ENCODE measurements around the gene ZBTB2.

The ZBTB2 gene, protein sequence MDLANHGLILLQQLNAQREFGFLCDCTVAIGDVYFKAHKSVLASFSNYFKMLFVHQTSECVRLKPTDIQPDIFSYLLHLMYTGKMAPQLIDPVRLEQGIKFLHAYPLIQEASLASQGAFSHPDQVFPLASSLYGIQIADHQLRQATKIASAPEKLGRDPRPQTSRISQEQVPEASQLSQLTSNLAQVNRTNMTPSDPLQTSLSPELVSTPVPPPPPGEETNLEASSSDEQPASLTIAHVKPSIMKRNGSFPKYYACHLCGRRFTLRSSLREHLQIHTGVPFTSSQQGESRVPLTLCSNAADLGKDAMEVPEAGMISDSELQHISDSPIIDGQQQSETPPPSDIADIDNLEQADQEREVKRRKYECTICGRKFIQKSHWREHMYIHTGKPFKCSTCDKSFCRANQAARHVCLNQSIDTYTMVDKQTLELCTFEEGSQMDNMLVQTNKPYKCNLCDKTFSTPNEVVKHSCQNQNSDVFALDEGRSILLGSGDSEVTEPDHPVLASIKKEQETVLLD

DNA sequence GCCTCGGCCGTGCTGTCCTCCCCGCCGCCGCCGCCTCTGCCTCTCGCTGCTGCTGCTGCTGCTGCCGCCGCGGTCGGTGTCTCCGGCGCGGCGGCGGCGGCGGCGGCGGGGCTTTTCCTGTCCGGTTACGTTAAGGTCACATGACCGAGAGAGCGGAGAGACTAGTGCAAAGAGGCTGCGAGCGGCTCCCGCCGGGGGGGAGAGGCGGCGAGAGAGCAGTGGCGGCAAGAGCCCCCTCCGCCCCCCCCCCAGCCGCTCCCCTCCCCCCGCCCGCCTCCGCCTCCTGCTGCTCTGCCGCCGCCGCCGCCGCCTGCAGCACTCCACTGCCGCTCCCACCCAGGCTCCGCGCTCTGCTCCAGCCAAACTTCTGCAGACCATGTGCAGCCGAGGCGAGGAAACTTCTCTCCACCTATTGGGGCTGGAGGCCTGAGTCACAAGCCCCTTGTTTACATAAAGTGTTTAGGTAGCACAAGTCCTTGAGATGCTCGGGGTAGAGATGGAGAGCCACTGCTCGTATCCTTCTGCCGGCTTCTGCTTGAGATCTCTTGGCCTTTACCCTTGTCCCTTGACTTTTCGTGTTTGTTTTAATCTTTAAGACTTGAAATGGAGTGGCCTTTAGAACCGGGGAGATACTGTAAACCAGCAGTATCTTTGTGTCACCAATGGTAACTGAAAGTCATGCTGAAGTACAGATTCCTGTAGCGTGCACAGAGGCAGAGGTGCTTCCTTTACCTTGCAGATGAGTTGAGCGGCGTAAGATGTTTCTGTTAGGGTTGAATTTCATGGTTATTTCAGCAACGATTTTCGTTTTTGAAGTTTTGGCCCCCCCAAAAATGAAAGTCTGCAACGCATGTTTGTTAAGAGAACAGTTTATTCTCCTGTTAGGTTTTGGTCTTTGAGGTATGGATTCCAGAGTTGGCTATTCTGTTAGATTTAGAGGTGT is at the start of gene ZBTB2:
TSS of gene ZBTB2 (minus strand) at position 89 of the 943 bp plus-strand sequence. CDS start 17,922 bp downstream, outside the sequence.
- peak; percentile 87 for DNase-seq

DNA sequence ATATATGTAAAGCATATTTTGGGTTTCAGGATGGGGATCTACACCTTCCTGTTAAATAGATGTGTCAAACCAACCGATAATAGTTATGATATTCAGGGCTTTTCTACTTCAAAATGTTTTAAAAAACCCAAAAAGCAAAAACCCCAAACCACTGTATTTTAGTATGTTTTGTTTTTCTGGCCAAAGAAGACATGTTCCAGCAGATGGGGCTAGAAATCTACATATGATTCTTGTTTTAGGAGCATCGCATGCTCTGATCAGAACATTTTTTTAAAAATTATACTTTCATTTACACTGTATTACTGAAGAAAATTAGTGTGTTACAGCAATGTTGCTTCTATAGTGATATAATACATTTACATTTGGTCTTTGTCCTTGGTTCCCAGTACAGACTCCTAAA is 49.6 kb upstream of the ZBTB2 start:
- DNase-seq: no peak

DNA sequence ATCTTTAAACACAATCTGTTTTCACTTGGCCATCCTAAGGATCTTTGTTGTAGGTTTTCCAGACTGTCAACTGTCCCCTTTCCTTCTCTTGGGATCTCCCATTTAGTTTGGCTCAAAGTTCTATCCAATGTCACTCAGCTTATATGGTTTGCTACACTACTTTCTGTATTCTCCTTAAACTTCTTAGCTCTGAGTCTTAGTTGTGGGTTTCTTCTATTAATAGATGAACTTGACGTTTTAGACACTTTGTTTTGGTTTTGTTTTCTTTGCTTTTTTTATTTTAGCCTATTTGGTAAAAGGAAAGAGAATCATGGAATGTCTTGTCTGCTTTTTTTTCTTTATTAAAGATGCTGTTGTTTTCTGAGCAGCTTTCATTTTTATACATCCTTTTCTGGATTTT is 49.1 kb upstream of the ZBTB2 start:
- no peak for DNase-seq

DNA sequence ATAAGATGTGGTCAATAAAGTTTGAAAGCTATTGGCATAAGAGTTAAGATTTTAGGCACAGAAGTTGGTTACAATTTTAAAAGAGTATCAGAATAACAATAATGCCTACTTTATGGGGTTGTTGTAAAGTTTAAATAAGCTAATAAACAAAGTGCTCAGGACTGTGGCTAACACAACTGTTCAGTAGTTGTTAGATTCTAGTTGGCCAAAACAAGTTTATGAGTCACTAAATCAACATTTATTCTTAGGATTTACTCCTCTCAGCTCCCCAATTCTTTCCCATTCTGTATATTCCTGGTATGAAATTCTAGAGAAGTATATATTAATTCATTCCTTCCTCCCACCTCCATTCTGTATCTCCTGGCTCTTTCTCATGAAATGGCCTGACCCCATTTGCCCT is 46.0 kb upstream of the ZBTB2 start:
- no peak for DNase-seq

DNA sequence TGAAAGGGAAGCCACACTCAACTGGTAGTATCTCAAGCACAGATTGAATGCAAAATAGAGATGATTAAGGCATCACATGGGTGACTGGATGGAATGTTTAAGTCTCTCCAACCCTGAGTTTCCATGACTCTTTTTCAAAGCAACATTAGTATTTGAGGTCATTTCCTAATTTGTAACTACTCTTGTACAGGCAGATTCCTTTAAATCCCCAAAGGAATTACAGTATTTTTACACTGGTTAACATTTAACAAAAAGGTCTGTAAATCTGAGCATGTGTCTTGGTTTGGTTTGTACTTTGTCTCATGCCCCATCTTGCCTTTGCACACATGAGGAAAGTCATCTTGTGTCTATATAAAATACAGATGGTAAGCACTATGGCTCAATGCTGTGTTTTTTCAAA is 45.4 kb upstream of the ZBTB2 start:
- DNase-seq: no peak

DNA sequence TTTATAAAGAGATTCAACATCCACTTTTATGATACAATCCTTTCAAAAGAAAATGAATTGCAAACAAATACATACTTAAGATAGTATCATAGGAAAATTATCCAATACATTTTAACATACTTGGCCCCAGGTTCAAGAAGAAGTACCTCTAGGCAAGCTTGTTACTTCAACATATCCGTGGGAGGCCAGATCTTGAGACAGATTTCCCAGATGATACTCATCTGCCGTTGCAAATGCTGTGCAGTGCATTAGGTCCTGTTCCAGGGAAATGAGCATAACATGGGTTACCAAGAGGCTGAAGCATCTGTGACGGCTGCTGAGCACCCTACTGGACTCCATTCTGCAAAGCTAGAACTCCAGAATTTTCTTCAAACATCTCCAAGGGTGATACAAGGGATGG is 44.9 kb upstream of the ZBTB2 start:
- no peak for DNase-seq

DNA sequence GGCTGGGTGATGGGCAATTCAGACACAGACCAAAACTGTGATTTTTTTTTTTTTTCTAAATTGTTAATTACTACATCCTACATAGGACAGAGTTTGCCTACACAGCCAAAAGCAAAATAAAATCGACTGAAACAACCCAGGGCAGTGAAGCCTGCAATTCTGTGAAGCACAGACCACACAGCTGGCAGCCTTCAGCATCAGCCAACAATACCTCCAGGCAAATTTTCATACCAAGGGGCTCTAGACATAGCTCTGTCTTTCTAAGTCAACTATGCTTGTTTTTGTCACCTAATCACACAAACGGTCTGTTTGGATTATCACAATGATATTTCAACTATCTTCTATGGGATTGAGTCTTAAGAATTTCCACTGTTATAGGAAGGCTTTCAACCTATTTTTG is 43.0 kb upstream of the ZBTB2 start:
- DNase-seq: no peak

DNA sequence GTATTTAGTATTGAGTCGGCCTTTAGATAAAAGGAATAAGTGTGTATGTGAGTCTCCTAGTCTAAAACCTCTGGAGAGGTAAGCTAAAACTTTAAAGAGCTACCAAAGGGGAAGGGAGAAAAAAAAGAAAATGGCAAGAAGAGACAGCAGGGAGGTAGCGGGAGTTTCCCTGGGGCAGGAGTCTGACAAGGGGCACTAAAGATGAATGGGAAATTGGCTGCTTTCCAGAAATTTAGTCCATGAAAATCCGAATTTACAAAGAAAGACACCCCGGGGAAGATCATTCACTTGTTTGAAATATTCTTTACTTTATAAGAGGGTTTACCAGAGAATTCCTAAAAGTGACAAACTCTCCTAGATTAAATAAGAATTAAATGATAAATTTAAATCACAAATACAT is 41.3 kb upstream of the ZBTB2 start:
- no peak for DNase-seq

DNA sequence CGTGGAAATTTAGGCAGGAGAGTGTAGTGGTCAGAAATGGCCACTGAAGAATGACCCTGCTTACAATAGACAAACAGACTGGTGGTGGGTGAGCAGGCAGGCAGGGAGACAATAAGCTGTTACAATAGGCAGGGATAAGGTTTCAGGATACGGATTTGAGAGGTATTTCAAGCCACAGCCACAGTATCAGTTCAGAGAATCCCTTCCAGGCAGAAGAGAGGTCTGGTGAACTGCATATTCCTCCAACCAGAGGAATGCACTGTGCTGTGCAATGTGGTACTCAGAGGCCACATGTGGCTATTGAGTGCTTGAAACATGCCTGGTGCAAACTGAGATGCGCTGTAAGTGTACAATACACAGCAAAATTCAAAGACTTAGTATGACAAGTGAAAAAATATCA is 40.0 kb upstream of the ZBTB2 start:
- no peak for DNase-seq

DNA sequence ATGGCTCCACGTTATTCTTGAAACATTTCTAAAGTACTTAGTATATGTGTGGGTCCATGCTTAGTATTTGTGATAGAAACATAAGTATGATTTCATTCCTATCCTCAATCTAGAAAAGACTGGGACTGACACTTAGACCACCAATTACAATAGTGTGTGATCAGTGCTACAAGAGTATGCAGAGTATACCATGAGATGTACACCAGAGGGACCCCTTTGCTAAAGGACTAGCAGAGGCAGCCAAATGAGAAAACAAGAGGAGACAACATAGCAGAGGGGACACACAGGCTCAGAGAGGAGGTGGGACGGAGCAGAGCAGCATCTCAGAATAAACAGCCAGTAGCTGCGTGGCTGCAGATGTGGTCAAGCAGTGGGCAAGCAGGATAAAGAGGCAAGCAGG is 39.5 kb upstream of the ZBTB2 start:
- DNase-seq: no peak

DNA sequence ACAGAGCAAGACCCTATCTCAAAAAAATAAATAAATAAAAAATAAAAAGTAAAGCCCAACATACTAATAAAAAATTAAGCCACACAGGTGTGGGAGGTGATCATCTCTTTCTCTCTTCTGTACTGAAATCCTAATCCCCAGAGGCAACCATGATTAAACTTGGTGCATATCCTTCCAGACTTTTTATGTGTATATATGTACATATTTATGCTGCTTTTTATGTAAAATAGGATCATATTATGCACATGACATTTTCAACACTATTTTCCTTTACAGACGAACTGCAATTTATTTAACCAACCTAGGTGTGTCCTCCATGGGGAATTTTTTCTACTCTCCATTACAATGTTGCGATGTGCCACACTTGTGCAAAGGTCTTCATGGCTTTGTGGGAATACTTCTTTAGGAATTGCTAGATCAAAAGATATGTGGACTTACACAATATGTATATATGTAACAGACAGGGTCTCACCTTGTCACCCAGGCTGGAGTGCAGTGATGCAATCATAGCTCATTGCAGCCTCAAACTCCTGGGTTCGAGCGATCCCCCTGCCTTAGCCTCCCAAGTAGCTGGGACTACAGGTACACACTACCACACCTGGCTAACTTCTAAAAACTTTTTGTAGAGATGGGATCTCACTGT is 36.9 kb upstream of the ZBTB2 start:
- DNase-seq: no peak

DNA sequence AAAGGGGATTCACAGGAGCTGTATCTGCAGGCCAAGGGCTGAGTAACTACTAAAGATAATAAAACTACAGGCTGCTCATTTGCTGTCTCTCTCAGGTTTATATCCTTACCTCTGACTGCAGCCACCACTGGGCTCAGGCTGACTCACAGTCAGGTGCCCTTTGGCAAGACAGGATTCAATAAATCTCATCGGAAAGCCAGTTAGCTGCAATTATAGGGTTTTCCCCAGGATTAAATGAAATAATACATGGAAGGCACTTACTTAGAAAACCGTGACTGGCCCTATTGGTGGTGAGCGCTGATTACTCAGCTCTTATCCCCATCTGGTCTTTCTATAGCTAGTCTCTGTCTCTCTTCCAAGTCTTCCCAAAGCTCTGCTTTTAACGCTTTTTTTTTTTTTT is 34.2 kb upstream of the ZBTB2 start:
- DNase-seq: no peak

DNA sequence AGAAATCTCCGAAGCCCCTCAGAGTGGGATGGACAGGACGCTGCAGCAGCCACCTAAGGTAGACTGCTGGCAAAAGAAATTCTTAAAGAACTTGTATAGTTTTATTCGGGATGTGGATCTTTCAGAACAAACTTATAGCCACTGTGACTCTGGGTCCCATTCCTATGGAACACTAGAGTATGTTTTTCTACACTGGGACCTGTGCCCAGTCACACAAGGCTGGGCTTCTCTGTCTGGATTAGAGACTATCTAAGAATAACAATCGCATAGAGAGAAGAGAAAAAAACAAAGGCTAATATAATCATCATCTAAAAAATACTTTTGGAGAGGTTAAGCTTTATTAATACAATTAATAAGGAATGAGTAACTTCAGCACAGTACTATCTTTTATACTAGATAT is 31.6 kb upstream of the ZBTB2 start:
- DNase-seq: no peak

DNA sequence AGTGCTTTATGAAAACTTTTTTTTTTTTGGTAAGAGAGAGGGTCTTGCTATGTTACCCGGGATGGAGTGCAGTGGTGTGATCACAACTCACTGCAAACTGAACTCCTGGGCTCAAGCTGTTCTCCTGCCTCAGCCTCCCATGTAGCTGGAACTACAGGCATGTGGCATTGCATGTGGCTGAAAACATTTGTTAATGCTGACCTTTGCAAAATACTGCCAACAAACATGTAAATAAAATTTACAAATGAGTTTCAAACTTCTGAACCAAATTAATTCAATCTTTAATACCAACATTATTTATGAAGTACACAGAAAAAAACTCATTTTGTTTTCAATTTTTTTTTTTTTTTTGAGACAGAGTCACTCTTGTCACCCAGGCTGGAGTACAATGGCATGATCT is 26.1 kb upstream of the ZBTB2 start:
- no peak for DNase-seq

DNA sequence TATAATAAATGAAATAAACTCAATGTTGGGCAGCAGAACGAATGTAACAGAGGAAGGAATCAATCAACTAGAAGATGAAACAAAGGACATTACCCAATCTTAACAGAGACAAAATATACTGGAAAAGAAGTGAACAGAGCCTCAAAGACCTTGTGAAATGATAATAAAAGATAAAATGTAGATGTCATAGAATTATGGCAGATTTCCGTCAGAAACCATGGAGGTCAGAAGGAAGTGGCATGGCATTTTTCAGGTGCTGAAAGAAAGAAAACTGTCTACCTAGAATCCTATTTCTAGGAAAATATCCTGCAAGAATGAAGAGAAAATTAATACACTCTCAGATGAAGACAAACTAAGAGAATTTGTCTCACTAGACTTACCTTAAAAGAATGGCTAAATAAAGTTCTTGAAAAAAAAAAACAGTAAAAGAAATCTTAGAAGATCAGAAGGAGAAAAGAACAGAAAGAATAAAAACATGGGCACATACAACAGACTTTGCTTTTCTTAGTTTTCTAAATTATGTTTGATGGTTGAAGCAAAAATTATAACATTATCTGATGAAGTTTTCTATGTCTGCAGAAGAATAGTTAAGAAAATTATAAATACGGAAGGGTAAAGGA is 23.4 kb upstream of the ZBTB2 start:
- DNase-seq: no peak

DNA sequence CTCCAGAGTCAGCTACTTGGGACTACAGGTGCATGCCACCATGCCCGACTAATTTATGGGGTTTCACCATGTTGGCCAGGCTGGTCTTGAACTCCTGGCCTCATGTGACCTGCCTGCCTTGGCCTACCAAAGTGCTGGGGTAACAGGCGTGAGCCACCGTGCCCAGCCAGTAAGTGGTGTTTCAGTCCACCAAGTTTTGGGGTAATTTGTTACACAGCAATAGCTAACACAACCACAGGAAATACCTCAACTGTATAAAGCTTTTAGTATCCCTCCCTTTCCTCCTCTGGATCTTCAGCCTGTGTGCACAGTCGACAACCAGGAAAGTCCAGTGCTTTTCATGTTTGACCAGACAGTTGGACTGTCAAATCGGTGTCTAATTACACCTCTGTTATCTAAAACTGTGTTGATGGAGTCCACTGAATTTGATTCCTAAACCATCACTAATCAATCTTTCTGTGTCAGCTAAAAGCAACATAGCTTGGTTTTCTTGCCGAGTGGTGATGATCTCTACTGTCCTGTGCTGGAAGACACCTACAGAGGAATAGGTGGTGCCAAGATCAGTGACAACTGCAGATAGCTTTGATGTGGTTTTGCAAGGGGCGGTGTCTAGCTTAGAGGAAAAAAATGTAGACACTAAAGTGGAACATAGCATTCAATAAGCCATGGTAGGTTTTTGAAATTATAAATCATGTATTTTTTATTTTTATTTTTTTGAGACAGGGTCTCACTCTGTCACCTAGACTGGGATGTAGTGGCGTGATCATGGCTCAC is 22.2 kb upstream of the ZBTB2 start:
- DNase-seq: no peak

DNA sequence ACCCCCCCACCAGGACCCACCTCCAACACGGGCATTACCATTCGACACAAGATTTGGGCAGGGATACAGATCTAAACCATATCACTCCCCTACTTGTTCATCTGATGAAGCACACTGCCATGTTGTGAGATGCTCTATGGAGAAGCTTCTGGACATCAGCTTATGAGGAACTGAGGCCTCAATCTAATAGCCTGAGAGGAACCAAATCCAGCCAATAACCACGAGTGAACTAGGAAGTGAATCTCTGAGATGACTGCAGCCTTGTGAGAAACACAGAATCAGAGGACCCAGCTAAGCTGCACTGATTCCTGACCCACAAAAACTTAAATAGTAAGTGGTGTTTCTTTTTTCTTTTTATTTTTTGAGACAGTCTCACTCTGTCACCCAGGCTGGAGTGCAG is 21.6 kb upstream of the ZBTB2 start:
- no peak for DNase-seq

DNA sequence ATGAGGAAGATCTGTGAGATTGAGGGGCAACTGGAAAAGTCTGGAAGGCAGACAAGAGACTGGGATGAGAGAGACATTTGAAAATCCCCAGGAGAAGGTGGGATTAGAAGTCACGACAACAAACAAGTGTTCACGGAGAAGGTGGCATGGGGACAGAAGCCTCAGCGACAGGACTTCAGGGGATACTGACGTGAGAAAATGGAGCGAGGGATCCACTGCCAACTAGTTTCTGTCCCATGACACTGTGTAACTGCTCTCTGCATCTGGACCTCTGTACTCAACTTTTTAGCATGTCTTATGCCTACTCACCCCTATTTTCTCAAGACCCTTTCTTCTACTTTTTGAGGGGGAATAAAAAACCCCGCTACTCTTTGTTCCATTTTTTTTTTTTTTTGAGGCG is 18.3 kb upstream of the ZBTB2 start:
- no peak for DNase-seq

DNA sequence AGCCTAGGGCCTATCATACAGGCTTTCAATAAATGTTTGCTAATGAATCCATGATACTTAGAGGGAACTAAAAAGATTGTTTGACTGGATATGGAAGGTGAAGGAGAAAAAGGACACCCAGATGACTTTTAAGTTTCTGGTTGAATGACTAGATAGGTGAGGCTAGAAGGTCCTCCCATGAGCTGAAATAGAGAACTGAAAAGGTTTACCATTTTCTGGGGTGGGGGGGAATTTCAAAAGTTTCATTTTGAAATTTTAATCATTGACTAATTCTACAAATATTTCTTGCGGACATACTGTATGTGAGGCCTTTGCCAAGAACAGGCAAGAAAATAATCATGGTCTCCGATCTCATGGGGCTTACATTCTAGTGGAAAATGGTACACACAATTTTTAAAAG is 17.9 kb upstream of the ZBTB2 start:
- DNase-seq: no peak

DNA sequence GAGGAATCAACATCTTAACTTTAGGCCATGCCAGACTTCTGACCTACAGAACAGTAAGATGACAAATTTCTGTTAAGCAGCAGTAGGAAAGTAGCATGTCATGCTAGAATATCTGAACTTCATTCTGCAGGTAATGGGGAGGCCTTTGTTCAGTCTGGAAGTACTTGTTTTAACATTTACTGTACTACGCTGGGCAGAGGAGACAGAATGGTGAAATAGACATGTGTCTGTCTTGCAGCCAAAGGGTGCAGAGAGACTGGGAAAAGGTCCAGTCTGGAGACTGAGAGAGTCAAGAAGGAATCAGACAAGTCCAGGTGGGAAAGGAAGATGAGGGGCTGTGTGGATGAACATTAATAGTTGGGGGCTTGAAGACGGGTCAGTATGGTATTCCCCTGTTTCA is 17.5 kb upstream of the ZBTB2 start:
- DNase-seq: no peak

DNA sequence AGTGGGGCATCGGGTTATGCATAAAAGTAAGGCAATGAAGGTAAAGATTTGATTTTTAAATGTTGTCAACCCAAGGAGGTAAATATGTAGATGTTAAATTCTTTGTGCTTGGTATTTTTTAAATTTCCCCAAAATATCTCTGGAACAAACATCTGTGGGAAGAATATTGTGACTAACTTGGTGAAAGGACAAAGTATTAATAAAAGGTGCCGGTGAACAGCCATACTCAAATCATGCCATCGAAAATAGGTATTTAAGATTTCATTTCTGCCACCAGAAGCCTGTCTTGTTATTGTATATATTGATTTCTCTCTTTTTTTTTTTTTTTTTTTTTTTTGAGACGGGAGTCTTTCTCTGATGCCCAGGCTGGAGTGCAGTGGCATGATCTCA is 12.6 kb upstream of the ZBTB2 start:
- no peak for DNase-seq

DNA sequence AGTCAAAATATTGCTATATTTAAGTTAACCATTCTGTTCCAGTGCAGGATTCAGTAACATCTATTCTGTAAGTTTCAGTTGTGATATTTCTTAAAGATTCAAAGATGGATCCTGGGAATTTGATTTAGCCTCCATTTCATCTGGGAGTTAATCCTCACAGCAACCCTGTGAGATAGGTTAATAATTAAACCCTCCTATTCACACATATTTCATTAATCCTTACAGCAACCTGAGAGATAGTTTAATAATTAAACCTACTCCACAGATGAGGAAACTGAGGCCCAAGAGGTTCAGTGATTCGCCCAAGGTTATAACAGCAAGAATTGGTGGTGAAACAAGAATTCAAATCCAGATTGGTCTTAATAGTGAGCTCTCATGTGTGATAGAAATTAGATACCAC is 10.9 kb upstream of the ZBTB2 start:
- DNase-seq: no peak

Data from activated CD8-positive, alpha-beta memory T cell treated with anti-CD3 and anti-CD28 coated beads for 24 hours (primary cell).